ENCODE results near the gene SHROOM3.

DNA sequence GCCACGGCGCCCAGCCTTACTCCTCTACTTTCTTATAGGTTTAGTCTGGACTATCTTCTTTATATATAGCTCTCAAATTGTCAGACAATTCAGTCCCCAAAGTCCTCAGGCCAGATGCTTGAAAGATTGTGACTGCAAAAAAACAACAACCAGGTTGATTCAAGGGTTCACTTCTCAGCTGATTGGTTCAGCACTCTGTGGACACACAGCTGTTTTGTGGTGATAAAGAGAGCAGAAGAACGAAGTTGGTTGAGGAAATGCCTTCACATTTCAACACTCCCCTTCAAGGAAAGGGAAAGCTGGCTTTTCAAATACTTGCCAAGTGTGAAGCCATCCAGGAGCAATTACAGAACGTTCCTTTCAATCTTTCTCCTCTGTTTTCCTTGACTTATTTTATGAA is 166.8 kb downstream of the SHROOM3 start:
- TF ChIP-seq YY1 (IDR thresholded peaks at IDR 0.05; ENCODE audit: low read depth), result no peak
- TF ChIP-seq, protein P1, sequence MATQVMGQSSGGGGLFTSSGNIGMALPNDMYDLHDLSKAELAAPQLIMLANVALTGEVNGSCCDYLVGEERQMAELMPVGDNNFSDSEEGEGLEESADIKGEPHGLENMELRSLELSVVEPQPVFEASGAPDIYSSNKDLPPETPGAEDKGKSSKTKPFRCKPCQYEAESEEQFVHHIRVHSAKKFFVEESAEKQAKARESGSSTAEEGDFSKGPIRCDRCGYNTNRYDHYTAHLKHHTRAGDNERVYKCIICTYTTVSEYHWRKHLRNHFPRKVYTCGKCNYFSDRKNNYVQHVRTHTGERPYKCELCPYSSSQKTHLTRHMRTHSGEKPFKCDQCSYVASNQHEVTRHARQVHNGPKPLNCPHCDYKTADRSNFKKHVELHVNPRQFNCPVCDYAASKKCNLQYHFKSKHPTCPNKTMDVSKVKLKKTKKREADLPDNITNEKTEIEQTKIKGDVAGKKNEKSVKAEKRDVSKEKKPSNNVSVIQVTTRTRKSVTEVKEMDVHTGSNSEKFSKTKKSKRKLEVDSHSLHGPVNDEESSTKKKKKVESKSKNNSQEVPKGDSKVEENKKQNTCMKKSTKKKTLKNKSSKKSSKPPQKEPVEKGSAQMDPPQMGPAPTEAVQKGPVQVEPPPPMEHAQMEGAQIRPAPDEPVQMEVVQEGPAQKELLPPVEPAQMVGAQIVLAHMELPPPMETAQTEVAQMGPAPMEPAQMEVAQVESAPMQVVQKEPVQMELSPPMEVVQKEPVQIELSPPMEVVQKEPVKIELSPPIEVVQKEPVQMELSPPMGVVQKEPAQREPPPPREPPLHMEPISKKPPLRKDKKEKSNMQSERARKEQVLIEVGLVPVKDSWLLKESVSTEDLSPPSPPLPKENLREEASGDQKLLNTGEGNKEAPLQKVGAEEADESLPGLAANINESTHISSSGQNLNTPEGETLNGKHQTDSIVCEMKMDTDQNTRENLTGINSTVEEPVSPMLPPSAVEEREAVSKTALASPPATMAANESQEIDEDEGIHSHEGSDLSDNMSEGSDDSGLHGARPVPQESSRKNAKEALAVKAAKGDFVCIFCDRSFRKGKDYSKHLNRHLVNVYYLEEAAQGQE (IDR thresholded peaks at IDR 0.05; ENCODE audit: low read depth), result no peak
- no peak for TF ChIP-seq ZBTB7A (IDR thresholded peaks at IDR 0.05; ENCODE audit: low read depth)
- no peak for TF ChIP-seq CREB1 (IDR thresholded peaks at IDR 0.05; ENCODE audit: low read depth)
- TF ChIP-seq NFIC (IDR thresholded peaks at IDR 0.05), result no peak
- no peak for TF ChIP-seq TEAD4 (IDR thresholded peaks at IDR 0.05)
- no peak for TF ChIP-seq EGR1 (IDR thresholded peaks at IDR 0.05)
- TF ChIP-seq CEBPB (IDR thresholded peaks at IDR 0.05), result no peak
- no peak for TF ChIP-seq FOXM1 (IDR thresholded peaks at IDR 0.05; ENCODE audit: borderline replicate concordance, low read depth)
- no peak for TF ChIP-seq TAF1 (IDR thresholded peaks at IDR 0.05; ENCODE audit: low read depth)
- no peak for TF ChIP-seq EP300 (IDR thresholded peaks at IDR 0.05; ENCODE audit: borderline replicate concordance)
- TF ChIP-seq RAD21 (IDR thresholded peaks at IDR 0.05; ENCODE audit: low read depth), result no peak
- TF ChIP-seq MAX (IDR thresholded peaks at IDR 0.05), result no peak

All from Ishikawa (cell line).